WTC11 (cell line): ENCODE data around the gene CLVS2. TPM values are rescaled to one million over a fixed set of nuclear protein-coding genes. Genes with fewer than 3 reads are reported as not detected.
A peak's percentile ranks its signal among the peaks of the same experiment; 100 is the strongest.

Experiments
- ATAC-seq: fragments of 200-7000 bp; cut with Tn5 transposase; 2 replicates; pipeline ENCODE4 v1.10.0; 2021; ENCODE audit warnings: mild to moderate bottlenecking, moderate library complexity
- CTCF ChIA-PET: fragments of 300-600 bp; sonication (Branson Sonifier 250); formaldehyde crosslinking; loops from one replicate; lab custom pipeline; 2021; ENCODE audit warnings: antibody characterized with exemption; lab: Charles Lee
- POLR2A ChIA-PET: fragments of 350-600 bp; sonication (Branson Sonifier 250); formaldehyde crosslinking; loops from one replicate; lab custom pipeline; 2021; ENCODE audit warnings: antibody characterized with exemption; lab: Charles Lee
- DNase-seq: peaks from one replicate; pipeline ENCODE4 v3.0.0; 2021; ENCODE audit warnings: low spot score
- H3K27ac Mint-ChIP-seq: 2 replicates; pipeline ENCODE4 v1.8.0; 2021; ENCODE audit warnings: mixed read lengths
- H3K27me3 Mint-ChIP-seq: 2 replicates; pipeline ENCODE4 v1.8.0; 2021; ENCODE audit warnings: low read depth, mild to moderate bottlenecking, moderate library complexity, mixed read lengths
- H3K36me3 Mint-ChIP-seq: 2 replicates; pipeline ENCODE4 v1.8.0; 2021; ENCODE audit warnings: mixed read lengths
- H3K4me1 Mint-ChIP-seq: 2 replicates; pipeline ENCODE4 v1.8.0; 2022; ENCODE audit warnings: mixed read lengths
- H3K4me3 Mint-ChIP-seq: 2 replicates; pipeline ENCODE4 v1.8.0; 2021; ENCODE audit warnings: mild to moderate bottlenecking, moderate library complexity, mixed read lengths
- H3K9me3 Mint-ChIP-seq: 2 replicates; pipeline ENCODE4 v1.8.0; 2021; ENCODE audit warnings: mixed read lengths
- AR ChIP-seq: fragments of 250-450 bp; sonication (Bioruptor Pico); IDR thresholded peaks from 2 replicates; pipeline ENCODE4 v1.9.0; 2021; ENCODE audit warnings: mild to moderate bottlenecking
- ATF1 ChIP-seq: sonication (generic); formaldehyde crosslinking; IDR thresholded peaks from 2 replicates; pipeline ENCODE4 v1.8.1; 2023; ENCODE audit warnings: mild to moderate bottlenecking, moderate library complexity, missing genetic modification reagents
- ATF3 ChIP-seq: sonication (generic); formaldehyde crosslinking; conservative IDR thresholded peaks from 2 replicates; pipeline ENCODE4 v1.8.1; 2022; ENCODE audit warnings: mild to moderate bottlenecking, missing genetic modification reagents
- CBFB ChIP-seq: sonication (generic); formaldehyde crosslinking; IDR thresholded peaks from 2 replicates; pipeline ENCODE4 v1.8.1; 2022; ENCODE audit warnings: mild to moderate bottlenecking, low read depth, missing genetic modification reagents
- CREM ChIP-seq: sonication (generic); formaldehyde crosslinking; IDR thresholded peaks from 2 replicates; pipeline ENCODE4 v1.8.1; 2022; ENCODE audit warnings: mild to moderate bottlenecking, missing genetic modification reagents, moderate library complexity
- E2F5 ChIP-seq: sonication (generic); formaldehyde crosslinking; IDR thresholded peaks from 2 replicates; pipeline ENCODE4 v1.8.1; 2022; ENCODE audit warnings: mild to moderate bottlenecking, moderate library complexity, missing genetic modification reagents
- ELF4 ChIP-seq: sonication (generic); formaldehyde crosslinking; IDR thresholded peaks from 2 replicates; pipeline ENCODE4 v1.8.1; 2022; ENCODE audit warnings: low read depth, mild to moderate bottlenecking, moderate library complexity, missing genetic modification reagents
- ESRRA ChIP-seq: sonication (generic); formaldehyde crosslinking; IDR thresholded peaks from 2 replicates; pipeline ENCODE4 v1.8.1; 2022; ENCODE audit warnings: mild to moderate bottlenecking, missing genetic modification reagents, borderline replicate concordance
- IRF2 ChIP-seq: sonication (generic); formaldehyde crosslinking; IDR thresholded peaks from 2 replicates; pipeline ENCODE4 v1.8.0; 2022; ENCODE audit warnings: low read depth, missing genetic modification reagents, borderline replicate concordance
- JUN ChIP-seq: sonication (generic); formaldehyde crosslinking; IDR thresholded peaks from 2 replicates; pipeline ENCODE4 v1.8.0; 2023; ENCODE audit warnings: mild to moderate bottlenecking, missing genetic modification reagents
- PREB ChIP-seq: sonication (generic); formaldehyde crosslinking; IDR thresholded peaks from 2 replicates; pipeline ENCODE4 v1.8.1; 2022; ENCODE audit warnings: mild to moderate bottlenecking, missing genetic modification reagents, moderate library complexity, borderline replicate concordance
- RELA ChIP-seq: sonication (generic); formaldehyde crosslinking; IDR thresholded peaks from 2 replicates; pipeline ENCODE4 v1.8.1; 2022; ENCODE audit warnings: missing genetic modification reagents, mild to moderate bottlenecking, borderline replicate concordance
- RORB ChIP-seq: fragments of 250-450 bp; sonication (Bioruptor Pico); IDR thresholded peaks from 2 replicates; pipeline ENCODE4 v1.9.0; 2021; ENCODE audit warnings: mild to moderate bottlenecking
- SMAD4 ChIP-seq: sonication (generic); formaldehyde crosslinking; IDR thresholded peaks from 2 replicates; pipeline ENCODE4 v1.8.0; 2022; ENCODE audit warnings: mild to moderate bottlenecking, missing genetic modification reagents
- ZNF121 ChIP-seq: sonication (generic); formaldehyde crosslinking; IDR thresholded peaks from 2 replicates; pipeline ENCODE4 v1.8.0; 2023; ENCODE audit warnings: missing genetic modification reagents
- ZNF263 ChIP-seq: sonication (generic); formaldehyde crosslinking; IDR thresholded peaks from 2 replicates; pipeline ENCODE4 v1.8.1; 2022; ENCODE audit warnings: low read depth, mild to moderate bottlenecking, moderate library complexity, missing genetic modification reagents
- ZNF423 ChIP-seq: fragments of 250-450 bp; sonication (Bioruptor Pico); IDR thresholded peaks from 2 replicates; pipeline ENCODE4 v2.1.2; 2022; ENCODE audit warnings: mild to moderate bottlenecking, moderate library complexity
- ZNF671 ChIP-seq: fragments of 250-450 bp; sonication (Bioruptor Pico); IDR thresholded peaks from 2 replicates; pipeline ENCODE4 v1.8.0; 2021; ENCODE audit warnings: mild to moderate bottlenecking
- total RNA-seq: library from RNA; stranded (reverse); gene quantifications from 3 replicates; pipeline ENCODE4 v1.2.3, GENCODE V29; 2021
- TF ChIP-seq, protein P1 (sequence below): sonication (generic); formaldehyde crosslinking; IDR thresholded peaks from 2 replicates; pipeline ENCODE4 v1.8.0; 2023; ENCODE audit warnings: missing genetic modification reagents
- TF ChIP-seq, protein P2 (sequence below): sonication (generic); formaldehyde crosslinking; IDR thresholded peaks from 2 replicates; pipeline ENCODE4 v1.8.1; 2023; ENCODE audit warnings: mild to moderate bottlenecking, missing genetic modification reagents
- TF ChIP-seq, protein P3 (sequence below): fragments of 250-450 bp; sonication (Bioruptor Pico); IDR thresholded peaks from 2 replicates; pipeline ENCODE4 v1.9.0; 2021; ENCODE audit warnings: mild to moderate bottlenecking, borderline replicate concordance
- TF ChIP-seq, protein P4 (sequence below): sonication (generic); formaldehyde crosslinking; IDR thresholded peaks from 2 replicates; pipeline ENCODE4 v1.8.0; 2022; ENCODE audit warnings: mild to moderate bottlenecking, missing genetic modification reagents

Gene CLVS2
- total RNA-seq, 1 experiment from 2014 or later: 0.90 TPM

GRCh38 chr6:122947355-122947754, 48.7 kb upstream of the CLVS2 start (continued):
- TF ChIP-seq, protein P1, sequence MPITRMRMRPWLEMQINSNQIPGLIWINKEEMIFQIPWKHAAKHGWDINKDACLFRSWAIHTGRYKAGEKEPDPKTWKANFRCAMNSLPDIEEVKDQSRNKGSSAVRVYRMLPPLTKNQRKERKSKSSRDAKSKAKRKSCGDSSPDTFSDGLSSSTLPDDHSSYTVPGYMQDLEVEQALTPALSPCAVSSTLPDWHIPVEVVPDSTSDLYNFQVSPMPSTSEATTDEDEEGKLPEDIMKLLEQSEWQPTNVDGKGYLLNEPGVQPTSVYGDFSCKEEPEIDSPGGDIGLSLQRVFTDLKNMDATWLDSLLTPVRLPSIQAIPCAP (CRISPR knock-in tag): no peak
- TF ChIP-seq ELF4 (CRISPR knock-in tag) (no peak), RORB (CRISPR knock-in tag) (no peak), ATF1 (no peak), ESRRA (CRISPR knock-in tag) (no peak), IRF2 (CRISPR knock-in tag) (no peak), CREM (CRISPR knock-in tag) (no peak), SMAD4 (CRISPR knock-in tag) (no peak)
- TF ChIP-seq, protein P2, sequence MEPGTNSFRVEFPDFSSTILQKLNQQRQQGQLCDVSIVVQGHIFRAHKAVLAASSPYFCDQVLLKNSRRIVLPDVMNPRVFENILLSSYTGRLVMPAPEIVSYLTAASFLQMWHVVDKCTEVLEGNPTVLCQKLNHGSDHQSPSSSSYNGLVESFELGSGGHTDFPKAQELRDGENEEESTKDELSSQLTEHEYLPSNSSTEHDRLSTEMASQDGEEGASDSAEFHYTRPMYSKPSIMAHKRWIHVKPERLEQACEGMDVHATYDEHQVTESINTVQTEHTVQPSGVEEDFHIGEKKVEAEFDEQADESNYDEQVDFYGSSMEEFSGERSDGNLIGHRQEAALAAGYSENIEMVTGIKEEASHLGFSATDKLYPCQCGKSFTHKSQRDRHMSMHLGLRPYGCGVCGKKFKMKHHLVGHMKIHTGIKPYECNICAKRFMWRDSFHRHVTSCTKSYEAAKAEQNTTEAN: no peak
- TF ChIP-seq, protein P3, sequence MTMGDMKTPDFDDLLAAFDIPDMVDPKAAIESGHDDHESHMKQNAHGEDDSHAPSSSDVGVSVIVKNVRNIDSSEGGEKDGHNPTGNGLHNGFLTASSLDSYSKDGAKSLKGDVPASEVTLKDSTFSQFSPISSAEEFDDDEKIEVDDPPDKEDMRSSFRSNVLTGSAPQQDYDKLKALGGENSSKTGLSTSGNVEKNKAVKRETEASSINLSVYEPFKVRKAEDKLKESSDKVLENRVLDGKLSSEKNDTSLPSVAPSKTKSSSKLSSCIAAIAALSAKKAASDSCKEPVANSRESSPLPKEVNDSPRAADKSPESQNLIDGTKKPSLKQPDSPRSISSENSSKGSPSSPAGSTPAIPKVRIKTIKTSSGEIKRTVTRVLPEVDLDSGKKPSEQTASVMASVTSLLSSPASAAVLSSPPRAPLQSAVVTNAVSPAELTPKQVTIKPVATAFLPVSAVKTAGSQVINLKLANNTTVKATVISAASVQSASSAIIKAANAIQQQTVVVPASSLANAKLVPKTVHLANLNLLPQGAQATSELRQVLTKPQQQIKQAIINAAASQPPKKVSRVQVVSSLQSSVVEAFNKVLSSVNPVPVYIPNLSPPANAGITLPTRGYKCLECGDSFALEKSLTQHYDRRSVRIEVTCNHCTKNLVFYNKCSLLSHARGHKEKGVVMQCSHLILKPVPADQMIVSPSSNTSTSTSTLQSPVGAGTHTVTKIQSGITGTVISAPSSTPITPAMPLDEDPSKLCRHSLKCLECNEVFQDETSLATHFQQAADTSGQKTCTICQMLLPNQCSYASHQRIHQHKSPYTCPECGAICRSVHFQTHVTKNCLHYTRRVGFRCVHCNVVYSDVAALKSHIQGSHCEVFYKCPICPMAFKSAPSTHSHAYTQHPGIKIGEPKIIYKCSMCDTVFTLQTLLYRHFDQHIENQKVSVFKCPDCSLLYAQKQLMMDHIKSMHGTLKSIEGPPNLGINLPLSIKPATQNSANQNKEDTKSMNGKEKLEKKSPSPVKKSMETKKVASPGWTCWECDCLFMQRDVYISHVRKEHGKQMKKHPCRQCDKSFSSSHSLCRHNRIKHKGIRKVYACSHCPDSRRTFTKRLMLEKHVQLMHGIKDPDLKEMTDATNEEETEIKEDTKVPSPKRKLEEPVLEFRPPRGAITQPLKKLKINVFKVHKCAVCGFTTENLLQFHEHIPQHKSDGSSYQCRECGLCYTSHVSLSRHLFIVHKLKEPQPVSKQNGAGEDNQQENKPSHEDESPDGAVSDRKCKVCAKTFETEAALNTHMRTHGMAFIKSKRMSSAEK (CRISPR knock-in tag): no peak

DNA sequence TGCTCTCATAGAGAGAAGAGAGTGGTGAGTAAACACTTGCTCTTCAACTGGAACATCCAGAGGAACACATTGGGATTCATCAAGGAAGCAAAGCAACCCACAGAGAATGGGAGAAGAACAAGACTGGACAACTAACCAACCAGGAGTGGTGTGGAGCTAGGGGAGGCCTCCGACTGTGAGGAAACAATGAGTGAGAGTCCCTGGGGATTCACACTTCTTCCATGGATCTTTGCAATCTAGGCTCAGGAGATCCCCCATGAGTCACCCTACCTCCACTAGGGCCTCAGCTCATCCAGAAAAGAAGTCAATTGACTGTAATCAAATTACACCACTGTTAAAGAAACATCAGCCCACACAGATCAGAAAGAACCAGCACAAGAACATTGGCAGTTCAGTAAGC, 42.3 kb upstream of the CLVS2 start:
- H3K4me1 Mint-ChIP-seq: peaks cover 6% of the 10 kb centered on the region
- ChIA-PET CTCF (no interaction called here), POLR2A (no interaction called here)
- TF ChIP-seq ZNF423 (CRISPR knock-in tag) (peak; percentile 35; the same call in 1 of the 2 replicates), ATF3 (CRISPR knock-in tag) (no peak)
- ATAC-seq: no peak
- no peak overlapping the region for H3K4me3 Mint-ChIP-seq
- no peak overlapping the region for H3K27ac Mint-ChIP-seq
- H3K9me3 Mint-ChIP-seq: peaks cover 51% of the 10 kb centered on the region
- no peaks in the 10 kb centered on the region for H3K27me3 Mint-ChIP-seq
- no peaks in the 10 kb centered on the region for H3K36me3 Mint-ChIP-seq
- no peak for DNase-seq

DNA sequence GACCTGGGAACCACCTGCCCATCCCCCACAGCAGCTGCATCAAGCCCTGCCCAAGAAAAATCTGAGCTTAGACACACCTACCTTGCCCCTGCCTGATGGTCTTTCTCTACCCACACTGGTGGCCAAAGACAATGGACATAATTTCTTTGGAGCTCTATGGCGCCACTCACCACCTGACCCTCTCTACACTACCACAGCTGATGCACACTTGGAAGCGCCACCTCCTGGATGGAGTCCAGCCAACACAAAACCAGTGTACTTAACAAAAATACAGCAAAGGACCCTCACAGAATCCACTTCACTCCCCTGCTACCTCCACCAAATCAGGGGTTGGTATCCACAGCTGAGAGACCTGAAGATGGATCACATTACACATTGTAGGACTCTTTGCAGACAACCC, 39.7 kb upstream of the CLVS2 start:
- ChIA-PET POLR2A (no interaction called here), CTCF (interaction anchor here (0.9 to 1.6 kb wide), 2 partner anchors 9 to 87 kb away, joined by 4 to 12 read pairs; no protein-coding TSS in a partner anchor)
- Mint-ChIP-seq H3K4me1 (peaks cover 6% of the 10 kb centered on the region), H3K36me3 (peaks cover 3% of the 10 kb centered on the region), H3K4me3 (no peak overlapping the region), H3K27me3 (no peaks in the 10 kb centered on the region), H3K9me3 (peaks cover 75% of the 10 kb centered on the region), H3K27ac (no peak overlapping the region)
- ATAC-seq (peak; percentile 63), DNase-seq (no peak)
- TF ChIP-seq ZNF671 (no peak), PREB (CRISPR knock-in tag) (no peak), E2F5 (CRISPR knock-in tag) (no peak), ZNF121 (CRISPR knock-in tag) (no peak), RELA (CRISPR knock-in tag) (no peak), JUN (CRISPR knock-in tag) (no peak), ZNF263 (CRISPR knock-in tag) (no peak), AR (no peak), CBFB (CRISPR knock-in tag) (no peak)
- TF ChIP-seq, protein P4, sequence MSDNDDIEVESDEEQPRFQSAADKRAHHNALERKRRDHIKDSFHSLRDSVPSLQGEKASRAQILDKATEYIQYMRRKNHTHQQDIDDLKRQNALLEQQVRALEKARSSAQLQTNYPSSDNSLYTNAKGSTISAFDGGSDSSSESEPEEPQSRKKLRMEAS (CRISPR knock-in tag): no peak
- TF ChIP-seq, protein P1 (CRISPR knock-in tag): no peak
